GM15510 (cell line): ENCODE data around the gene HOXD10.

Source experiments
- POLR2A ChIP-seq: IDR thresholded peaks from 3 replicates; pipeline ENCODE4 v1.6.1; 2011; ENCODE audit warnings: borderline replicate concordance; ENCODE audit not compliant: insufficient read length; ENCODE audit errors: extremely low read depth

The HOXD10 gene

GRCh38 chr2:176127774-176128072, 11.1 kb downstream of the HOXD10 start:
- TF ChIP-seq POLR2A, result no peak

- TF ChIP-seq POLR2A, result no peak
These were observed 11.8 kb downstream of the HOXD10 start for GRCh38 chr2:176128172-176128981.

- no peak for TF ChIP-seq POLR2A
These were observed 12.6 kb downstream of the HOXD10 start, which contains the start of gene HOXD8 for GRCh38 chr2:176128982-176129796. Gene HOXD8, plus strand, starts transcription at chr2:176129705. Its CDS starts 662 bp downstream, at chr2:176130367.

GRCh38 chr2:176129813-176130146, 13.2 kb downstream of the HOXD10 start:
- no peak for TF ChIP-seq POLR2A

- TF ChIP-seq POLR2A, result no peak
These were observed 13.8 kb downstream of the HOXD10 start for GRCh38 chr2:176130147-176130956.

GRCh38 chr2:176130957-176131847, 14.6 kb downstream of the HOXD10 start:
- TF ChIP-seq POLR2A, result no peak

GRCh38 chr2:176131848-176132158, 15.2 kb downstream of the HOXD10 start:
- TF ChIP-seq POLR2A, result no peak

- no peak for TF ChIP-seq POLR2A
These were observed 15.9 kb downstream of the HOXD10 start for GRCh38 chr2:176132205-176133171.

- no peak for TF ChIP-seq POLR2A
These were observed 16.8 kb downstream of the HOXD10 start for GRCh38 chr2:176133389-176133788.

GRCh38 chr2:176134035-176134434, 17.5 kb downstream of the HOXD10 start:
- no peak for TF ChIP-seq POLR2A

GRCh38 chr2:176135035-176135440, 18.5 kb downstream of the HOXD10 start:
- no peak for TF ChIP-seq POLR2A

- TF ChIP-seq POLR2A, result no peak
These were observed 20.0 kb downstream of the HOXD10 start for GRCh38 chr2:176136374-176137251.

GRCh38 chr2:176137252-176137580, 20.6 kb downstream of the HOXD10 start:
- no peak for TF ChIP-seq POLR2A

GRCh38 chr2:176137906-176138305, 21.3 kb downstream of the HOXD10 start:
- no peak for TF ChIP-seq POLR2A
